HG03097 (cell line): ENCODE results near the gene ZIC2.

ENCODE experiments used
- ATAC-seq: cut with Tn5 transposase; IDR thresholded peaks from one replicate; pipeline ENCODE4 v1.9.1; 2021; ENCODE audit not compliant: unreplicated experiment, low FRiP score

ZIC2 gene

DNA sequence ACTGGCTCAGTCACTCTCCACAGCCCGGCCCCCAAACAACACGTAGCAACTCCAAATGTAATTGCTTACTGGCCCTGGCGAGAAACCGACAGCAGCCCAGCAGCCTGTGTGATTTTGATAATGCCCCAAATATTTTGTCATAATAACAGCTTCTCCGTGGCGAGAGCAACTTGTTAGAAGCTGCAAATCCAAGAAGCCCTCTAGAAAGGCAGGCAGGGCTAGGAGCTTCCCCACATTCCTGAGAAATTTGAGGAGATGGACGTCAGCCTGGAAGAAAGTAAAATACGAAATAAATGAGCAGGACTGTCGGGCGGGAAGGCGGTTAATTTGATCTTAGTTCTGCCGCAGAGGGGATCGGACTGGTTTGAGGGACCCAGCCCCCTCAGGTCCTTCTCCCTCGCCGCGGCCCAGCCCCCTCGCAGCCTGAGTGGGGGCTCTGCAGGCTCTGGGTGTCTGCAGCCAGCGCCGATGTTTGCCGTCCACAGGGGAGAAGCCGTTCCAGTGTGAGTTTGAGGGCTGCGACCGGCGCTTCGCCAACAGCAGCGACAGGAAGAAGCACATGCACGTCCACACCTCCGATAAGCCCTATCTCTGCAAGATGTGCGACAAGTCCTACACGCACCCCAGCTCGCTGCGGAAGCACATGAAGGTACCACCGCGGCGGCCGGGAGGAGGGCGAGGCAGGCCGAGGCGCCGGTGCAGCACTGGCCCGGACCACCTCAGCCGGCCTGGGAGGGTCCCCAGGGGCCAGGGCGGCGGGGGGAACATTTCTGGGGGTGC, 3.1 kb downstream of the ZIC2 start:
- no peak for ATAC-seq

DNA sequence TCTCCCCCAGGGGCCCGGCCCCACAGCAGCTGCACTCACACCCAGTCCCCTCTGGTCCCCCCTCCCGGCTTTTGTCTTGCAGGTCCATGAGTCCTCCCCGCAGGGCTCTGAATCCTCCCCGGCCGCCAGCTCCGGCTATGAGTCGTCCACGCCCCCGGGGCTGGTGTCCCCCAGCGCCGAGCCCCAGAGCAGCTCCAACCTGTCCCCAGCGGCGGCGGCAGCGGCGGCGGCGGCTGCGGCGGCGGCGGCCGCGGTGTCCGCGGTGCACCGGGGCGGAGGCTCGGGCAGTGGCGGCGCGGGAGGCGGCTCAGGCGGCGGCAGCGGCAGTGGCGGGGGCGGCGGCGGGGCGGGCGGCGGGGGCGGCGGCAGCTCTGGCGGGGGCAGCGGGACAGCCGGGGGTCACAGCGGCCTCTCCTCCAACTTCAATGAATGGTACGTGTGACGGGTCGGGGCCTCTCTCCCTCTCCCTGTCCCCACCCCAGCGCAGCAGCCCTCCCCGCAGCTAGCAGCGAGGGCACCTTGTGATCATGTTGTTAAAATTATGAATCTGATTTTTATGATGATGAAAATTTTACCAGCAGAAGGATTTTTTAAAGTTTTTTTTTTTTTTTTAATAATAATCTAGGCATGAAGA, 3.8 kb downstream of the ZIC2 start:
- ATAC-seq: no peak

DNA sequence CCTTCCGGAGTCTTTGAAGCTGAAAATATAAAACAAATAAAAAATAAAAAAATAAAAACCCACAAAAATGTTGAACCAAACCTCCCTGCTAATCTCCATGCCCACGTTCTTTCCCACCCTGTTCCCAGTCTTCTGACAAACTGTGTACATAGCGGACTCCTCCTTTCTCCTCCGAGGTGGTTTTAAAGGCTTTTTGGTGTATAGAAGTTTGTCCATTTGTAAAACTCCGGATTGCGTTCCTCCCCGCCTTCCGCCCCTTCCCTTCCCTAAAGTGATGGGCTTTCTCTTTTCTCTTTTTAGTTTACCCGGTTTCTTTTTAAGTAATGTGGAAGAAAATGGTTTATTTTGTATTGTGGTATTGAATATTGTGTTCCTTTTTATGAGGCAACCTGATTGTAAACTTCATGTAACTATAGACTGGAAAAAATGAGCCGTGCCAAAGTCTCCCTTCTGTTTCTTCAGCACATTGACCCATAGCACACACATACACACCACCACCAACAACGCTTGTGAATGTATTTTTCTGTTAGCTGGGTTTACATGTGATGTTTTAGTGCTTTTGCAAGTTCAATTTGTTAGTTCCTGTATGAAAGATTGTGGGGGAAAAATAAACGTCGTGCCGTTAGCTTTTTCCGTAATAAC, 4.4 kb downstream of the ZIC2 start:
- ATAC-seq: no peak

GRCh38 chr13:99986741-99987140, 5.2 kb downstream of the ZIC2 start:
- no peak for ATAC-seq

DNA sequence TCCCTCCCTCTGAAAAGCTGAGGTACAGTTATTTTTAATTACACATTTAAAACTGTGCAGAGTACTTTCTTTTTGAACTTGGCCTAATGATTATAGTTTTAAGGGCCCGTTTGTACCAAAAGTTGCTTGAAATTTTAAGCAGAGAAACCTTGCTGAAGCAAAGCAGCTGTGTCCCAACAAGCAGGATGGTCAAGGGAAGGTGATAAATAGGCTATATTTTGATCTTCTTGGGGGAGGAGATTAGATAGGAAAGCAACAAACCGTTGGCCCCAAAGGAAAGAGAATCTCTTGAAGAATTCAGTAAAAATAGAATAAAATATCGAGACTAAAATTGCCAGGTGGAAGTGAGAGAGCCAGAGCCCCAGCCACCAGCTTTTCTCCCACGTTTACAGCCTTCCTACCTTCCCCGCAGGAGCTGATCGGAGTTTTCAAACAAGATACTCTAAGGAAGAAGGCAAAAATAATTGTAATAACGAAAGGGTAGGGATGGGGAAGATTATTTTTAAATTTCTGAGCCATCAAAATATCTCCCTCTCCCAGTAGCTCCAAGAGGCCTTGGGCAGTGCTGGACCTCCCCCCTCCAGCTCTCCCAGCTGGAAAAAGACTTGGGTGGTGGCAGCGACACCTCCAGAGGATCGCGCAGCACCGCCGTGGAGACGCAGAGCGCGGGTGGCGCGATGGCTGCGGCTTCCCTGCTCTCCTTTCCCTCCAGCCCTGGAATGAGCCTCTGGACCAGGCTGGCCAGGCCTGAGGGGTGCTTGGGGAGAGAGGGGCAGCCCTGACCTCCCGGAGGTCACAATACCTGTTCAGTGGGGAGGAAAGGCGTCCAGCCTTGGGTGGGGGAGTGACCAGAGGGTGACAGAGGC, 5.8 kb downstream of the ZIC2 start:
- ATAC-seq: no peak

- no peak for ATAC-seq
Observed at GRCh38 chr13:99988529-99989275, 7.1 kb downstream of the ZIC2 start.

DNA sequence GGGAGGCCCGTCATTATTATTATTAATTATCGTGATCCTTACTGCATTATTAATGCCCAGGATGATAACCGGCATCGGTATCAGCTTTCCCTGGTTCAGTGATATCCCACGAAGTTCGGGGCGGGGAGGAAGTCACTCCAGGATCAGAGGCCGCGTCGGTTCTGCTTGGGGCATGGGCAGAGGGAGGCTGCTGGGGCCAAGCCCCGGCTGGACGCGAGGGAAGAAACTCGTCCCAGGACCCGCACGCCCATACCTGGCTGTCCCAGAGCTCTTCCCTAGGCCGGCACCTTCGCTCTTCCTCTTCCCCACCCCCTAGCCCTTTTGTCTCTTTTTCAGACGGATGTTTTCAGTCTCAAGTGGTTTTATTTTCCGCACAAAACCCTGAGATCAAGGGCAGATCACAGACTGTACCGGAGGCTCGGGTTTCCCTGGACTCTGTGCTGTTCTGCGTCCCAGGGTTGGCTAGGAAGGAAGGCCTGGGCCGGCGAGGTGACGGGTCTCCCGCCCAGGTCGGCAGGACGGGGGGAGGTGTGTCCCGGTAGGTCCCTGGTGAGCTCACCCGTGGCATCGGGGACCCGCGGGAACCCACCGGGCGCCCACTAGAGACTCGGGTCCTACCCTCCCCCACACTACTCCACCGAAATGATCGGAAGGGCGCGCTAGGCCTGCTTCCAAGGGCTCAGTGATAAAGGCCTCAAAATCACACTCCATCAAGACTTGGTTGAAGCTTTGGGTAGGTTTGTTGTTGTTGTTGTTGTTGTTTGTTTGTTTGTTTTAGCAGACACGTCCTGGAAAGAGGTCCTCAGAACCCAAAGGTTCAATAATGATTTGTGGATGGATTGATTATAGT, 7.9 kb downstream of the ZIC2 start:
- ATAC-seq: no peak

DNA sequence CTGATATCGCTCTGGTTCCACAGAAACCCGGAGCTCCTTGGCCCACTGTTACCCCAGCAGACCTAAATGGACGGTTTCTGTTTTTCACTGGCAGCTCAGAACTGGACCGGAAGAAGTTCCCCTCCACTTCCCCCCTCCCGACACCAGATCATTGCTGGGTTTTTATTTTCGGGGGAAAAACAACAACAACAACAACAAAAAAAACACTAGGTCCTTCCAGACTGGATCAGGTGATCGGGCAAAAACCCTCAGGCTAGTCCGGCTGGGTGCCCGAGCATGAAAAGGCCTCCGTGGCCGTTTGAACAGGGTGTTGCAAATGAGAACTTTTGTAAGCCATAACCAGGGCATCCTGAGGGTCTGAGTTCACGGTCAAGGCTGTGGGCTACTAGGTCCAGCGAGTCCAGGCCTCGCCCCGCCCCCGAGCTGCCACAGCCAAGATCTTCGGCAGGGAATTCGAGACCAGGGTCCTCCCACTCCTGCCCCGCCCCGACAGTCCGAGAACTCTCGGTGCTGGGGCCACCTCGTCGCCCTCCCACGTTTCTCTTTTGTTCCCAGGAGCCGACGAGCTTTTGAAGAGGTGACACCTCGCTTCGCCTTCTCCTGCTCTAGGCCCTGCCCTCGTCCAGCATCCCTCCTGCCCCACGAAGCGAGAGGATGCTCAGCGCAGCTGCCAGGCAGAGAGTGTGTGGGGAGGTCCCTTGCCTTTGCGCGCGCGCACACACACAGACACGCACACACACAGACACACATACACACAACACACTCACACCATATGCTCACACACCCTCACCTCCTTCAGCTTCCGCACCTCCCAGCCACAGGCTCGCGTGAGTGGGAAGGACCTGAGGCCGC, 8.8 kb downstream of the ZIC2 start:
- ATAC-seq: no peak

DNA sequence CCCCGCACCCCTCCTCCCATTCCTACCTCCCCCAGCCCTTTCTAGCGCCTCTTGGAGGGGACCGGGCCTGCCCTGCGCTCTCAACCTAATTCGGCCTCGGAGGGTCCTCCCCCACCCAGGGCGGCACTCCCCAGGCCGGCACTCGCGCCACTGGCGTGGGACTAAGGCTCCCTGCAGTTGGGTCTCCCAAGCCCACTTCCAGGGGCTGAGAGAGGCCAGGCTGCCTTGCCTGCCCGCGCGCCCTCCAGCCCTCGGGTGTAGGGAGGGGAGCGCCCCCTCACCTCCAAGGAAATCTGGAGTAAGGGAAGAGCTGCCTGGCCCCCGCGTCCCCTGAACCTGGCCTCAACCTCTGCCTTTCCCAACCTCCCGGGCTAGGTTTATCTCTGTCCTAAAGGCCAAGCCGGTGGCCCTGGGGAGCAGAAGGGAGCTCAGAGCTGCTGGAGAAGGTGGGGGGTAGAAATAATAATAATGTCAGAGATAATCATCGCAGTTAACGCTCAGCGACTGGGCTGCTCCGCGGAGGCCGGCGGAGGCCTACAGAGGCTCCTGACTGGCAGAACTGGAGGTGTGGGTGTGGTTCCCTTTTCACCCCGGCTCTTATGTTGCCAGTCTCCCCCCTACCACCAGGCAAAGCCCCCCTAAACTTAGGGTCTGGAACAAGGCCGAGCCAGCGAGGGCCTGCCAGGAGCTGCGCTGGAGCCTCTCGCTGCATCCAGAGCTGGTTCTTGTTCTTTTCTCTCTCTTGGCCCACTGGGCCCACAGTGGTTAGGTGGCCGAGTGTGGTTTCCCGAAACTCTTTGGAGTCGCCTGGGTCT, 9.6 kb downstream of the ZIC2 start:
- ATAC-seq: no peak

DNA sequence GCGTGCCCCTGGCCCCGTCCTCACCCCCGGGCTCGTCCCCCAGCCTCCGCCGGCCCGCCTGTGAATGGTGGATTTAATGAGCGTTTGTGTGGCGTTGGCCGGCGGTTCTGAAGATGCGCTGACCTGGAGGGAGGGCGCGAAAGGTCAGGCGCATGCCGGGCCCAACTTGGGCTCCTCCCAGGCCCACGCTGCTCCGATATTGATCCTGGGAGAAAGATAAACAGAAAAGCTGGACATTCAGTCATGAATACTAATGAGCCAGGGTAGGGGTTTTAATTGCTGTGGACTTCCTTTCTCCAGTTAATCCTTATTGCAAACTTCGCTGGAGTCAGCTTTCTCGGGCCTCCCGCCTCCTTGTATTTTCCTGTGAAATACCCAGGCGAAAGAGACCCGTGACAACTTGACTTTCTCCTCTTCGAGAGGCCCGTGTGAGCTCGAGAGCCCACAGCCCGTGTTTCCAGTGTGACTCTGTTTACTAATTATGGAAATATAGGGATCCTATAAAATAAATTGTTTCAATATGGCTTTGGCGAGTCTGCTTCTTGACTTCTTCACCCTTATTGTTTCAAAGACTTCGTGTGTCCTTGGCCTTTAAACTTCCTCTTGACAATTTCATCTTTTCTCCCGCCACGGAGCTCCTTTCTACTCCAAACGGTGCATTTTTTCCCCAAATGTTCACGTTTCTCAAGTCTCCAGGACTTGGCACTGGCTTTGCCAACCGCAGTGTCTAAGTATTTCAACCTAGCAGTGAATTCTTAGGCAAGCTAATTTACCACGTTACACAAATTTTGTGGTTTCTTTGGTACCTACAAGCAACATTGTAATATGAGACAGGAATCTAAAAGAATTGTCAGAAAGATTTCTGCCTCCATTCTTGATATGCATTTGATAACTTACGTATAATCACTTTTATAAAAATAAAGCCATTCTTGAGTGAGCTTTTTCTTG, 10.5 kb downstream of the ZIC2 start:
- no peak for ATAC-seq

DNA sequence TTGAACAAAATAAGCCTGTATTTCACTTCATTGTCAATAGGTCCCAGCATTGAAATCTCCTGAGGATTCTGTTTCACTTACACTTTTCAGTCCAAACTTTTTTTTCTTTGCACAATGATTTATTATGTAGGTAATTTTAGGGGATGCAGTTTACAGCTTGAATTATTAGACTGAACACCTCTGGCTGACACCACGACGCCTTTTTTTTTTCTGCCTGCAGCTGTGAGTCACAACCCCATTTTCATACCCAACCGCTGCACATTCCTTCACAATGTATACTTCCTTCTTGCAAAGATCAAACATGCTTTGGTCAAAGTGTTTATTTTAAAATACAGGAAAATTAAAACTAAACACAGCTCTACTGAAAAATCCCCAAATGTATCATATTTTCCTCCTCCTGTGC, 11.4 kb downstream of the ZIC2 start:
- ATAC-seq: no peak

GRCh38 chr13:99993660-99994637, 12.4 kb downstream of the ZIC2 start:
- ATAC-seq: no peak

DNA sequence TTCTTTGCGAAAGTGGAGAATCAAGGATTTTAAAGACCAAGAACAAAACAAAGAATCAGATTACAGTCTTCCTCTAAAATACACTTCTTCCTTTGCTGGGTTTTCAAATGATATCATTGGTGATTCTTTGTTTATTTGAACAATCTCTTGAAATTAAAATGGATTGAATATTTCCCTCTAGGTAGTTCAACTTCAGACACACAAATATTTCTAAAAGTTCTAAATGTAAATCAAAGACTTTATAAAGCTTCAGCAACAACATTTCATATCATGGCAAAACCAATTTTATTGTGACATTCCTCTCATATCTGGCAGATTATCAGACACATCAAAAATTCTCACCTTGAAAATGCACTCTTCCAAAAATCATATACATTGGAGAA, 13.0 kb downstream of the ZIC2 start:
- ATAC-seq: no peak

- ATAC-seq: no peak
Observed at GRCh38 chr13:99995104-99995588, 13.6 kb downstream of the ZIC2 start.
